ENCODE measurements around the gene NLK.

Gene NLK

GRCh38 chr17:28101919-28102318, 59.4 kb downstream of the NLK start:
- Histone ChIP-seq H3K9me2 (replicated peaks; ENCODE audit: low read depth, low read length) (no peaks in the 10 kb centered on the region), H3K4me1 (ENCODE audit: insufficient read depth, low read length, poor library complexity, severe bottlenecking) (peaks cover 9% of the 10 kb centered on the region), H3K9ac (ENCODE audit: low read depth, low read length, poor library complexity, severe bottlenecking) (no peak overlapping the region), H3K27me3 (ENCODE audit: insufficient read depth, low read length, poor library complexity, severe bottlenecking) (no peaks in the 10 kb centered on the region), H3K4me3 (ENCODE audit: low read length, poor library complexity, severe bottlenecking) (no peak overlapping the region), H2AFZ (ENCODE audit: low read length) (no peak overlapping the region), H3F3A (ENCODE audit: low read depth) (no peaks in the 10 kb centered on the region), H4K20me1 (ENCODE audit: insufficient read depth, low read length, poor library complexity, severe bottlenecking) (peaks cover 4% of the 10 kb centered on the region), H3K79me2 (ENCODE audit: insufficient read depth, low read length) (peaks cover 57% of the 10 kb centered on the region), H3K36me3 (ENCODE audit: insufficient read depth, low read length) (no peaks in the 10 kb centered on the region), H3K4me2 (ENCODE audit: low read depth, low read length, poor library complexity, severe bottlenecking) (no peak overlapping the region), H3K9me3 (ENCODE audit: insufficient read depth, low read depth, low read length) (no peaks in the 10 kb centered on the region)
- TF ChIP-seq CTCF (conservative IDR thresholded peaks at IDR 0.05; ENCODE audit: low read length) (no peak), EZH2phosphoT487 (IDR thresholded peaks at IDR 0.05; ENCODE audit: borderline replicate concordance) (no peak)

GRCh38 chr17:28105501-28105900, 63.0 kb downstream of the NLK start:
- no peak overlapping the region for H2AFZ ChIP-seq (ENCODE audit: low read length)
- H3K79me2 ChIP-seq (ENCODE audit: insufficient read depth, low read length) = peaks cover 48% of the 10 kb centered on the region
- no peaks in the 10 kb centered on the region for H3F3A ChIP-seq (ENCODE audit: low read depth)
- no peaks in the 10 kb centered on the region for H3K36me3 ChIP-seq (ENCODE audit: insufficient read depth, low read length)
- peak overlapping the region; percentile 5 for H3K4me2 ChIP-seq (ENCODE audit: low read depth, low read length, poor library complexity, severe bottlenecking)
- peaks cover 9% of the 10 kb centered on the region for H3K4me1 ChIP-seq (ENCODE audit: insufficient read depth, low read length, poor library complexity, severe bottlenecking)
- no peaks in the 10 kb centered on the region for H3K27me3 ChIP-seq (ENCODE audit: insufficient read depth, low read length, poor library complexity, severe bottlenecking)
- no peak for TF ChIP-seq CTCF (conservative IDR thresholded peaks at IDR 0.05; ENCODE audit: low read length)
- no peak for TF ChIP-seq EZH2phosphoT487 (IDR thresholded peaks at IDR 0.05; ENCODE audit: borderline replicate concordance)
- peaks cover 4% of the 10 kb centered on the region for H4K20me1 ChIP-seq (ENCODE audit: insufficient read depth, low read length, poor library complexity, severe bottlenecking)
- no peaks in the 10 kb centered on the region for H3K9me2 ChIP-seq (replicated peaks; ENCODE audit: low read depth, low read length)
- H3K9me3 ChIP-seq (ENCODE audit: insufficient read depth, low read depth, low read length) = peaks cover 3% of the 10 kb centered on the region; the same call in 1 of the 2 replicates
- H3K4me3 ChIP-seq (ENCODE audit: low read length, poor library complexity, severe bottlenecking) = no peak overlapping the region
- H3K9ac ChIP-seq (ENCODE audit: low read depth, low read length, poor library complexity, severe bottlenecking) = no peak overlapping the region

GRCh38 chr17:28110184-28110583, 67.7 kb downstream of the NLK start:
- H3K9me3 ChIP-seq (ENCODE audit: insufficient read depth, low read depth, low read length) = peaks cover 5% of the 10 kb centered on the region; the same call in 1 of the 2 replicates
- no peaks in the 10 kb centered on the region for H4K20me1 ChIP-seq (ENCODE audit: insufficient read depth, low read length, poor library complexity, severe bottlenecking)
- H3K4me3 ChIP-seq (ENCODE audit: low read length, poor library complexity, severe bottlenecking) = no peak overlapping the region
- H3K79me2 ChIP-seq (ENCODE audit: insufficient read depth, low read length) = peaks cover 50% of the 10 kb centered on the region
- no peak overlapping the region for H3K4me2 ChIP-seq (ENCODE audit: low read depth, low read length, poor library complexity, severe bottlenecking)
- H3K9me2 ChIP-seq (replicated peaks; ENCODE audit: low read depth, low read length) = no peaks in the 10 kb centered on the region
- no peaks in the 10 kb centered on the region for H3K27me3 ChIP-seq (ENCODE audit: insufficient read depth, low read length, poor library complexity, severe bottlenecking)
- peaks cover 26% of the 10 kb centered on the region for H3K4me1 ChIP-seq (ENCODE audit: insufficient read depth, low read length, poor library complexity, severe bottlenecking)
- no peaks in the 10 kb centered on the region for H3K36me3 ChIP-seq (ENCODE audit: insufficient read depth, low read length)
- H3K9ac ChIP-seq (ENCODE audit: low read depth, low read length, poor library complexity, severe bottlenecking) = no peak overlapping the region
- no peak overlapping the region for H2AFZ ChIP-seq (ENCODE audit: low read length)
- TF ChIP-seq CTCF (conservative IDR thresholded peaks at IDR 0.05; ENCODE audit: low read length) (no peak), EZH2phosphoT487 (IDR thresholded peaks at IDR 0.05; ENCODE audit: borderline replicate concordance) (no peak)
- H3F3A ChIP-seq (ENCODE audit: low read depth) = no peaks in the 10 kb centered on the region

All from Loucy (cell line).